GM18907 (cell line): ENCODE data around the gene RGS16.

ENCODE experiments used
- ATAC-seq: cut with Tn5 transposase; IDR thresholded peaks from one replicate; pipeline ENCODE4 v1.9.1; 2021; ENCODE audit warnings: mild to moderate bottlenecking, moderate library complexity; ENCODE audit not compliant: unreplicated experiment

The RGS16 gene

GRCh38 chr1:182630586-182630985 is 26.4 kb upstream of the RGS16 start:
- ATAC-seq, result no peak

GRCh38 chr1:182629499-182630096 is 25.4 kb upstream of the RGS16 start:
- peak; percentile 69 for ATAC-seq

GRCh38 chr1:182629080-182629479 is 24.9 kb upstream of the RGS16 start:
- no peak for ATAC-seq

- no peak for ATAC-seq
Observed at GRCh38 chr1:182628657-182629056, 24.5 kb upstream of the RGS16 start.

GRCh38 chr1:182627622-182628021 is 23.4 kb upstream of the RGS16 start:
- no peak for ATAC-seq

GRCh38 chr1:182626527-182626926 is 22.3 kb upstream of the RGS16 start:
- no peak for ATAC-seq

GRCh38 chr1:182625719-182626504 is 21.7 kb upstream of the RGS16 start:
- no peak for ATAC-seq

GRCh38 chr1:182625024-182625423 is 20.8 kb upstream of the RGS16 start:
- ATAC-seq, result no peak

GRCh38 chr1:182624577-182624976 is 20.4 kb upstream of the RGS16 start:
- no peak for ATAC-seq

GRCh38 chr1:182622901-182623528 is 18.8 kb upstream of the RGS16 start:
- ATAC-seq, result peak; percentile 70

GRCh38 chr1:182621906-182622305 is 17.7 kb upstream of the RGS16 start:
- ATAC-seq, result no peak

GRCh38 chr1:182620924-182621585 is 16.9 kb upstream of the RGS16 start:
- no peak for ATAC-seq

GRCh38 chr1:182617734-182618351 is 13.7 kb upstream of the RGS16 start:
- no peak for ATAC-seq

- no peak for ATAC-seq
Observed at GRCh38 chr1:182617014-182617429, 12.8 kb upstream of the RGS16 start.

GRCh38 chr1:182616130-182617013 is 12.2 kb upstream of the RGS16 start:
- ATAC-seq, result peak; percentile 78

- peak; percentile 33 for ATAC-seq
Observed at GRCh38 chr1:182615468-182616129, 11.4 kb upstream of the RGS16 start.

GRCh38 chr1:182614796-182615454 is 10.7 kb upstream of the RGS16 start:
- peak; percentile 42 for ATAC-seq

- ATAC-seq, result no peak
Observed at GRCh38 chr1:182611787-182612186, 7.6 kb upstream of the RGS16 start.

- no peak for ATAC-seq
Observed at GRCh38 chr1:182611326-182611725, 7.1 kb upstream of the RGS16 start.
